Adrenal gland (tissue), 12 donors: ENCODE data around the gene CD160. TPM values are rescaled to one million over a fixed set of nuclear protein-coding genes. Genes with fewer than 3 reads are reported as not detected.
"Not testable (repeated sequence)": the region's sequence is repeated elsewhere in the genome, so short reads cannot be mapped to it uniquely, and the experiment has no call there.

Experiments used
- DNase-seq, 7 donors: peaks; one replicate each; pipeline ENCODE4 v3.0.0-alpha.2; 2019 to 2020
- H3K27ac ChIP-seq, 5 donors: fragments of 200-600 bp; sonication (generic) in 4 of 5; 1 replicate in 3 of 5; 2 replicates in 2 of 5; pipeline versions ENCODE4 v1.5.1 to v1.8.0; 2016 to 2020; ENCODE audit warnings: mild to moderate bottlenecking in 1 of 5
- H3K27me3 ChIP-seq: fragments of 200-600 bp; 2 replicates; pipeline ENCODE4 v1.8.0; 2021
- H3K36me3 ChIP-seq, 2 donors: fragments of 200-600 bp; replicated peaks in 1 of 2; 1 replicate in 1 of 2; 2 replicates in 1 of 2; pipeline versions ENCODE4 v1.5.1 to v1.8.0; 2018 to 2022
- H3K4me1 ChIP-seq, 2 donors: fragments of 200-600 bp; replicated peaks in 1 of 2; 1 replicate in 1 of 2; 2 replicates in 1 of 2; pipeline versions ENCODE4 v1.5.1 to v1.8.0; 2018 to 2021
- H3K4me3 ChIP-seq, 4 donors: fragments of 200-600 bp; sonication (generic) in 3 of 4; one replicate each; pipeline ENCODE4 v1.5.1; 2016 to 2018
- H3K9me3 ChIP-seq, 3 donors: fragments of 200-600 bp; sonication (generic) in 1 of 3; replicated peaks in 1 of 3; 1 replicate in 2 of 3; 2 replicates in 1 of 3; pipeline versions ENCODE4 v1.5.1 to v1.8.0; 2016 to 2021
- CTCF ChIP-seq, 6 experiments: fragments of 450-650 bp in 4 of 6; fragments of 200-600 bp in 2 of 6; sonication (generic) in 1 of 6; IDR thresholded peaks; 1 replicate in 5 of 6; 2 replicates in 1 of 6; pipeline versions ENCODE4 v1.5.1 to v1.8.0; 2016 to 2021; ENCODE audit warnings: antibody characterized with exemption in 6 of 6, mild to moderate bottlenecking in 2 of 6, moderate library complexity in 1 of 6
- POLR2A ChIP-seq, 2 donors: fragments of 450-650 bp; IDR thresholded peaks; one replicate each; pipeline ENCODE4 v1.6.1; 2017; ENCODE audit warnings: antibody characterized with exemption in 2 of 2, mild to moderate bottlenecking in 2 of 2, moderate library complexity in 1 of 2
- WGBS, 4 donors: extraction: QIAGEN DNeasy Blood & Tissue Kit in 2 of 4; methylation state at CpG; one replicate each; pipeline versions ENCODE4 v1.1.5 to v1.1.7; 2013 to 2017; 5-methylcytosine and 5-hydroxymethylcytosine counted together
- intact Hi-C, 2 donors: fragments of 100-400 bp; cut with DNase I; formaldehyde crosslinking; loops; one replicate each; pipeline versions ENCODE4 v1.14.1 to v1.15.0; 2022 to 2023
- polyA plus RNA-seq, 3 donors: library from polyadenylated mRNA; stranded (reverse); fragments of 200-250 nt in 2 of 3; fragments of 350-450 nt in 1 of 3; fragmentation: Illumina TruSeq in 1 of 3; extraction: RNeasy Lipid Tissue Mini Kit (QIAGEN cat#74804) in 1 of 3; gene quantifications; one replicate each; pipeline ENCODE4 v1.2.3, GENCODE V29; 2013 to 2014
- total RNA-seq, 9 donors: library from RNA; depleted of rRNA in 4 of 9; stranded (reverse); fragments of >200 nt in 4 of 9; fragments of 120-200 nt in 1 of 9; fragmentation: NEBNext Ultra II Directional in 1 of 9; extraction: Animal tissue kit (Norgen Biotek cat#: 25700) in 1 of 9; gene quantifications; one replicate each; pipeline versions ENCODE4 v1.1.0 to v1.2.4, GENCODE V29; 2013 to 2023
- donor health status: healthy with polysubstance abuse.
- donor health status: Bipolar disorder and iron deficiency.
- donor health status: DM: yes; HTN: yes; CAD: no.
- donor health status: DM: no; HTN: no; CAD: no.
- donor health status: DM: no; HTN: no; CAD: no.
- donor health status: DM: yes; HTN: yes; CAD: no.

Gene CD160
- total and polyA plus RNA-seq, 12 donors: 0.10 to 0.48 (median 0.22) TPM; not detected in 7

DNA sequence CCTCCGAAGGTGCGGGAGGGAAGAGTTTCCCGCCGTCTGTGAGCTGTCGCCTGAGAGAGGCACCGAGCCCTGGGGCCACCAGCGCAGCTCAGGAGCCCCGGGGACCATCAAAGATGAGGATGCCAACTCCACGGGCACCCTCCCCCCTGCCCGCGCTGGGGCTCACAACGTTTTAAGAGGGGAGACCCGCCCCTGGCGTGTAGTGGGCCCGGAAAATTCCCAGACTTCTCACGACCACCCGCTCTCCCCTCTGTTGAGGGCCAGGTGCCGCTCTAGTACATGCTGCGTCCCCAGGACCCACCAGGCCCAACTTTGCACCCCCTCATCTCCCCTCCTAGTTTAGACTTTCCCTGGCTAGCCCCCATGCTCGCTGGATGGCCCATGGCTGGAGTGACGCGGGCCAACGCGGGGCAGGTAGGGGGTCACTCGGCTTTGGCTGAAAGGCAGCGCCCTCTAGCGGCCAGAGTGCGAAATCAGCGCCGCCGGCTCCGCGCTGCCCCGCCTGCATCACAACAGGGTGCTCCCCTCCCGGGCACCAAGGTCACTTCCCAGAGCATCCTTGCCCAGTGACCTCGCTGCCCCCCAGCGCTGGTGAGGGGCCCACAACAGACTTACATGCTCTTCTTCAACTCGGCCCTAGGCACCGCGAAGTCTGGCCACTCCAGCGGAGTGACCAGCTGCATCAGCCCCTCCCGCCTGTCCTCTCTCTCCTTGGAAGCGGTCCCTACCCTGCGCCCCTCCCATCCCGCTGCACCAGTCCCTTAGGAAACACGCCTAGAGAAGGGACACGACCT is 1.8 kb downstream of the CD160 start:
- H3K27ac ChIP-seq: no peak overlapping the region
- no peaks in the 10 kb centered on the region for H3K9me3 ChIP-seq
- H3K4me3 ChIP-seq: peak overlapping the region in 1 of 4 donors; percentile 47
- H3K27me3 ChIP-seq: no peaks in the 10 kb centered on the region
- DNase-seq: peak; percentile 52 to 84 (median 76)
- TF ChIP-seq POLR2A (IDR thresholded peaks at IDR 0.05): no peak
- peak; percentile 75 to 97 (median 90) for TF ChIP-seq CTCF (IDR thresholded peaks at IDR 0.05)
- no peaks in the 10 kb centered on the region for H3K36me3 ChIP-seq
- peaks cover 0 to 11% of the 10 kb centered on the region in 2 donors for H3K4me1 ChIP-seq
- 4 to 15% (median 14%) methylated on average over 23 to 47 of the region's 47 CpGs for WGBS, 4 donors
- intact Hi-C loops: no loop called here

DNA sequence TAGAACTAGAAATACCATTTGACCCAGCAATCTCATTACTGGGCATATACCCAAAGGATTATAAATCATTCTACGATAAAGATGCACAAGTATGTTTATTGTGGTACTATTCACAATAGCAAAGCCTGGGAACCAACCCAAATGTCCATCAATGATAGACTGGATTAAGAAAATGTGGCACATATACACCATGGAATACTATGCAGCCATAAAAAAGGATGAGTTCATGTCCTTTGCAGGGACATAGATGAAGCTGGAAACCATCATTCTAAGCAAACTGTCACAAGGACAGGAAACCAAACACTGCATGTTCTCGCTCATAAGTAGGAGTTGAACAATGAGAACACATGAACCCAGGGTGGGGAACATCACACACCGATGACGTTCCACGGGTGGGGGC is 6.9 kb downstream of the CD160 start:
- H3K36me3 ChIP-seq, DNase-seq, intact Hi-C loops, H3K4me3 ChIP-seq, H3K27ac ChIP-seq, H3K9me3 ChIP-seq, H3K27me3 ChIP-seq: not testable (repeated sequence)
- H3K4me1 ChIP-seq: peaks cover 4 to 12% of the 10 kb centered on the region in 2 donors
- 93 to 97% (median 95%) methylated on average over 5 of the region's 5 CpGs for WGBS, 4 donors

GRCh38 chr1:145729196-145729595 is 9.9 kb downstream of the CD160 start:
- H3K27me3 ChIP-seq: no peaks in the 10 kb centered on the region
- intact Hi-C loops: no loop called here
- peaks cover 4 to 7% of the 10 kb centered on the region in 2 donors for H3K4me1 ChIP-seq
- H3K9me3 ChIP-seq: no peaks in the 10 kb centered on the region
- WGBS, 4 donors: 64 to 83% (median 73%) methylated on average over 5 of the region's 5 CpGs
- H3K36me3 ChIP-seq: no peaks in the 10 kb centered on the region
- no peak overlapping the region for H3K4me3 ChIP-seq
- no peak for DNase-seq
- H3K27ac ChIP-seq: no peak overlapping the region
- TF ChIP-seq CTCF (IDR thresholded peaks at IDR 0.05) (no peak), POLR2A (IDR thresholded peaks at IDR 0.05) (no peak)

DNA sequence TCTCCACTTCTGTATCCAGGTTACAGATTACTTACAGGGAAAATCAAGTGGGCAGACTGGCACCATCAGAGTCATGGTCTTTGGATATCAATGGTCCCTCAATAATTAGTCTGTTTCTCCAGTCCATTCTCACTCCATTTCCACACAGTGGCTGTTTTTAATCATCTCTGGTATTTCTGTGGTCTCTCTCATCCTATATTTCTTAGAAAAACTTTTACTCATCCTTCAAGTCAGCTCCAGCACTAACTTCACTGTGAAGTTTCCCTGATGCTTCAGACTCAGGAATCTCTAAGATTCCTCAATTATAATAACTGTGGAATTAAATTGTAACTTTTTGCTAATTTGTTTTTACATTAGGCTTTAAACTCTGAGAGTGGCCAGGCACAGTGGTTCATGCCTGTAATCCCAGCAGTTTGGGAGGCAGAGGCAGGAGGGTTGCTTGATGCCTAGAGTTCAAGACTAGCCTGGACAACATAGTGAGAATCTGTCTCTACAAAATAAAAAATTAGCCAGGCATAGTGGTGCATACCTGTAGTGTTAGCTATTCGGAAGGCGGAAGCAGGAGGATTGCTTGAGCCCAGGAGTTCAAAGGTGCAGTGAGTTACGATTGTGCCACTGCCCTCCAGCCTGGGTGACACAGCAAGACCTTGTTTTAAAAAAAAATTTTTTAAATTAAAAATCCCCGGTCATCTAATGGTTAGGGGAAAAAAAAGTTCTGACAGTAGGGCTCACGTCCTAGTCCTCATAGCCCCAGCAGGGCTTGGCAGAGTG is 10.6 kb downstream of the CD160 start:
- Histone ChIP-seq H3K27me3 (no peaks in the 10 kb centered on the region), H3K36me3 (no peaks in the 10 kb centered on the region), H3K27ac (no peak overlapping the region), H3K4me1 (peaks cover 4 to 7% of the 10 kb centered on the region in 2 donors), H3K4me3 (no peak overlapping the region), H3K9me3 (no peaks in the 10 kb centered on the region)
- no peak for DNase-seq
- TF ChIP-seq CTCF (IDR thresholded peaks at IDR 0.05) (no peak), POLR2A (IDR thresholded peaks at IDR 0.05) (no peak)
- WGBS, 4 donors: 86 to 93% (median 91%) methylated on average over 5 of the region's 5 CpGs
- intact Hi-C loops: loop anchor here in 1 of 2 donors (10.0 kb wide), 1 partner anchor 95 kb away; the partner anchor contains the start of genes POLR3C and RNF115
